GM21786 (cell line): Measurements from ENCODE around the gene SLC35F1.
"Not testable (repeated sequence)": the region's sequence is repeated elsewhere in the genome, so short reads cannot be mapped to it uniquely, and the experiment has no call there.

Experiments
- ATAC-seq: cut with Tn5 transposase; IDR thresholded peaks from one replicate; pipeline ENCODE4 v1.9.1; 2021; ENCODE audit not compliant: unreplicated experiment

Gene SLC35F1

GRCh38 chr6:117906958-117907600 lies at the start of gene SLC35F1:
Gene SLC35F1 (plus strand): TSS chr6:117907264.
- ATAC-seq, result peak; percentile 64

GRCh38 chr6:117858601-117859000 lies 48.5 kb upstream of the SLC35F1 start:
- not testable (repeated sequence) for ATAC-seq

- no peak for ATAC-seq
Measured at GRCh38 chr6:117861545-117861944, 45.5 kb upstream of the SLC35F1 start.

DNA sequence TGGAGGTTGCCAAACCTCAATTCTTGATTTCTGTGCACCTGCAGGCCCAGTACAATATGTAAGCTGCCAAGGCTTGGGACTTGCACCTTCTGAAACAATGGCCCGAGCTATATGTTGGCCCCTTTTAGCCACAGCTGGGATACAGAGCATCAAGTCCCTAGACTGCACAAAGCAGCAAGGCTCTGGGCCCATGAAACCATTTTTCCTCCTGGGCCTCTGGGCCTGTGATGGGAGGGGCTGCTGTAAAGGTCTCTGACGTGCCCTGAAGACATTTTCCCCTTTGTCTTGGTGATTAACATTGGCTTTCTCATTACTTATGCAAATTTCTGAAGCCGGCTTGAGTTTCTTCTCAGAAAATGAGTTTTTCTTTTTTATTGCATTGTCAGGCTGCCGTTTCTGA lies 40.5 kb upstream of the SLC35F1 start:
- ATAC-seq, result no peak

- ATAC-seq, result peak; percentile 93
Measured at GRCh38 chr6:117870486-117871242, 36.4 kb upstream of the SLC35F1 start.

- no peak for ATAC-seq
Measured at GRCh38 chr6:117880824-117881223, 26.2 kb upstream of the SLC35F1 start.

- no peak for ATAC-seq
Measured at GRCh38 chr6:117890172-117890571, 16.9 kb upstream of the SLC35F1 start.

DNA sequence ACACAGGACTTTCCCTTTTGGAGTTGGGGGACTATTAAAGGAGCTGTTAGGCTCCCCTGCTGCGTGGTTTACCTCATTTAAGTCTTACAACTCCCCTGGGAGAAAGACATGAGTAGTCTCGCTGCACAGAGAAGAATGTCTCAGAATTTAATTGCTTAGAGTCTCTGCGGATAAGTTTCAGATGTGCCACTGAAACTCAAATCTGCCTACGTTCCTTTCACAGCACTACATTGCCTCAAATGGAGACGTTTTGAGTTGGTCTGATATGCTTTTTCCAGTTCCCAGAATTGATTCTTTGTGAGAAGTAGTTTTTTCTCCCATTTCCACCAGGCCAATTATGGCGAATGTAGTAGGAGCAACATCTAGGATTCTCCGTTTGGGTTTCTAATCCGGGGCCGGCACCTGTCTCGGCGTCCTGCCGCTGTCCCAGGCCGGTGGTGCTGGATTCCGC lies 532 bp upstream of the SLC35F1 start:
- ATAC-seq, result peak; percentile 29

- peak; percentile 5 for ATAC-seq
Measured at GRCh38 chr6:117907601-117908245, 659 bp downstream of the SLC35F1 start.

GRCh38 chr6:117908246-117909068 lies 1.4 kb downstream of the SLC35F1 start:
- no peak for ATAC-seq

DNA sequence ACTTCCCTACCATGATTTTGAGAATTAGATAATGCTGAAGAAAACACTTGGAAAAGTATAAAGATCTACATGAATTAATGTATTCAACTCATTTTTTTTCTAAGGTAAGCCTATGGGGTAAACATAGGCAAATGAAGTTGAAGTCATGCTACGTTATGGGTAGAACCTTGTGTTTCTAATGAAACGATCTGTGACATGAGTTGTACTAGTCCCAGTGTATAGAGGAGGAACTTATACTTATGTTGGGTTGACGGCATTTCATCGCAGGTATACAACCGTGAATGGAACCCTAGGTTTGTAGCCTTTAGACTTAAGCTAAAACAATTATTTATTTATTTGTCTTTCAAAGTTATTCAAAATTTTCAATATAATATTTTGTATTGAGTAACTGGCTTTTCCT lies 2.6 kb downstream of the SLC35F1 start:
- no peak for ATAC-seq

- no peak for ATAC-seq
Measured at GRCh38 chr6:117910549-117910948, 3.5 kb downstream of the SLC35F1 start.

DNA sequence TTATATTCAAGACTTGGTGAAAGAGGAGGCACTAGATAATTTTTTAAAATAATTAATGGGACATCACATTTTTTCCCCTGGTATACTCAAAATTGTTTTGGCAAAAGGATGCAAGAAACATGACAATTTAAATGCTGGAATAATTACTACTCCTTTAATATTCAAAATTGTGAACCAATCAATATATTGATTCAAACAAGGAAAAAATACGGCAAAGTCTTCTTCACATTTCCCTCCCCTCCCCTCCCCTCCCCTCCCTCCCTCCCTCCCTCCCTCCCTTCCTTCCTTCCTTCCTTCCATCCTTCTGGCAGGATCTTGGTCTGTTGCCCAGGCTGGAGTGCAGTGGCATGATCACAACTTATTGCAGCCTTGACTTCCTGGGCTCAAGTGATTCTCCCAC lies 4.1 kb downstream of the SLC35F1 start:
- ATAC-seq, result no peak

- ATAC-seq, result no peak
Measured at GRCh38 chr6:117911660-117912059, 4.6 kb downstream of the SLC35F1 start.

DNA sequence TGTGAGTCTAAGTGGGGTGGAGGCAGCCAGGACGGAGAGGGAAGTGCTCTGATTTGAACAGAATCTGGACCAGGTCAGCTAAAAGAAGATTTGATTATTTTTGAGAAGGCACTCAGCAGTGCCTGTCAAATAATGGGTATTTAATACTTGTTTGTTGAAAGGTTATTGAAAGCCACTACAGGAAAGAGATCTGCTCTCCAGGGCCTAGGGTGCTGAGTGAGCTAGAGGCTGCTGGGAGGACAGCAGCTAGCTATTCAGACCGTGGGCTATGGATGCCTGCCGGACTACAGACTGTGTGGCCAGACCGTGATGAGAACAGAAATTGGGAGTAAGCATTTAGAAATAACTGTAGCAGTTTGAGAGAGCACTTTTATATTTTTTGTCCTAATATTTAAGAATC lies 8.8 kb downstream of the SLC35F1 start:
- ATAC-seq, result no peak

GRCh38 chr6:117916483-117916882 lies 9.4 kb downstream of the SLC35F1 start:
- no peak for ATAC-seq

DNA sequence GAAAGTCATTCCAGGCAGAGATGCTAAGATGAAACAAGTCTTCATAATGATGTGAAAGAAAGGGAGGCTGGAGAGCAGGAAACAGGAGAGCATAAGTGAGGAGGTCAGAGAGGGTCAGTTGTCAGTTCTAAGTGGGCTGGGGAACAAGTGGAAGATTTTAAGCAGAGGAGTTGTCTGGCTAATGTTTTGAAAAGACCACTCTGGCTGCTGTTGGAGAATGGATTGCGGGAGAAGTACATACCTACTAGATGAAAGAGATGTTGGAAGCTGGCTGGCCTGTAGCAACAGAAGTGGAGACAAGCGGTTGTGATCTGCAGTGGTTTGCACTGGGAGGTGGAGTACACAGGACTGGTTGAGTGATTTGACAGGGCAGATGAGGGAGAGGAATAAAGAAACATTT lies 10.1 kb downstream of the SLC35F1 start:
- no peak for ATAC-seq

- ATAC-seq, result no peak
Measured at GRCh38 chr6:117918454-117918853, 11.4 kb downstream of the SLC35F1 start.

DNA sequence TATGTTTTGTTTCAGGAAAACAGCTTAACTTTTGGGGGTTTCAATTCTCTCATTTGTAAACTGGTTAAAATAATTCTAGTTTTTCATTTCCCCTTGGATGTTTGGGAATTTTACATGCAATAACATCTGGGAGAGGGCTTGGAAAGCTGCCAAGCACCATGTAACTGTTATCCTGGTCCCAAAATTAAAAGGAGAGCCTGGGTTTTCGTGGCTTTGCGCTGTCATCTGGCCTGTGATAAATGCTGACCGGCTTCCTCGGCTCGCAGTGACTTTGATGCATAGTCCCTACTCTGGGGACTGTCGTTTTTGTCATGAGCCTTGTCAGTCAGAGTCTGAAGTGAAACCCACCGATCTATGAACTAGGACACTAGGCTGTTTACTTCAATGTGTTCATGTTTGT lies 12.2 kb downstream of the SLC35F1 start:
- ATAC-seq, result no peak

- peak; percentile 39 for ATAC-seq
Measured at GRCh38 chr6:117919775-117920729, 13.0 kb downstream of the SLC35F1 start.
